H1 (cell line): ENCODE measurements around the gene CST4. TPM values are rescaled to one million over a fixed set of nuclear protein-coding genes. Genes with fewer than 3 reads are reported as not detected.

ENCODE experiments used
- CBX8 ChIP-seq: fragments of 300-800, 300-1000 bp; sonication (generic); IDR thresholded peaks from 2 replicates; pipeline ENCODE4 v1.7.1; 2016; ENCODE audit warnings: low read depth, low read length, borderline replicate concordance
- EZH2 ChIP-seq: fragments of 200-600 bp; sonication (generic); IDR thresholded peaks from 2 replicates; pipeline ENCODE4 v1.7.1; 2012; ENCODE audit warnings: low read depth, mild to moderate bottlenecking, moderate library complexity, low read length, inconsistent platforms; ENCODE audit not compliant: severe bottlenecking
- HDAC2 ChIP-seq, 2 experiments: fragments of 300-600 bp in 1 of 2; sonication (generic) in 1 of 2; IDR thresholded peaks; 2 replicates each; pipeline ENCODE4 v1.6.1; 2011 to 2012; ENCODE audit warnings: low read depth in 2 of 2, low read length in 2 of 2, mild to moderate bottlenecking in 2 of 2, moderate library complexity in 2 of 2, borderline replicate concordance in 1 of 2, inconsistent platforms in 1 of 2
- KDM5A ChIP-seq: fragments of 200-600 bp; IDR thresholded peaks from 2 replicates; pipeline ENCODE4 v1.7.1; 2012; ENCODE audit warnings: mild to moderate bottlenecking, low read length, inconsistent platforms, mixed read lengths
- RBBP5 ChIP-seq: IDR thresholded peaks from 2 replicates; pipeline ENCODE4 v1.7.1; 2012; ENCODE audit warnings: low read depth, mild to moderate bottlenecking, inconsistent platforms, low read length, moderate library complexity, borderline replicate concordance
- TBP ChIP-seq: IDR thresholded peaks from 2 replicates; pipeline ENCODE4 v1.6.1; 2011; ENCODE audit warnings: low read depth, low read length, improper control_type of control experiment
- polyA plus RNA-seq, 7 experiments: library from polyadenylated mRNA; depleted of rRNA in 3 of 7; stranded (reverse) in 5 of 7; unstranded in 2 of 7; fragments of >200 nt in 5 of 7; fragments of 200-250 nt in 2 of 7; gene quantifications; 1 replicate in 5 of 7; 2 replicates in 1 of 7; 4 replicates in 1 of 7; pipeline versions ENCODE4 v1.2.1 to v1.2.3, GENCODE V29; 2011 to 2013; ENCODE audit warnings: missing spikeins in 2 of 7, mixed read lengths in 2 of 7
- total RNA-seq: library from RNA; stranded (reverse); fragmentation: NEBNext Ultra II Directional; extraction: Animal tissue kit (Norgen Biotek cat#: 25700); gene quantifications from 2 replicates; pipeline ENCODE4 v1.2.1, GENCODE V29; 2021
- TF ChIP-seq, protein P1 (sequence below): IDR thresholded peaks from 2 replicates; pipeline ENCODE4 v1.6.1; 2012; ENCODE audit warnings: low read length, inconsistent platforms

The CST4 gene
- total and polyA plus RNA-seq, 2 of the 8 experiments (the other 6 are each of a cell fraction or from before 2014, with no cell fraction given): not detected

DNA sequence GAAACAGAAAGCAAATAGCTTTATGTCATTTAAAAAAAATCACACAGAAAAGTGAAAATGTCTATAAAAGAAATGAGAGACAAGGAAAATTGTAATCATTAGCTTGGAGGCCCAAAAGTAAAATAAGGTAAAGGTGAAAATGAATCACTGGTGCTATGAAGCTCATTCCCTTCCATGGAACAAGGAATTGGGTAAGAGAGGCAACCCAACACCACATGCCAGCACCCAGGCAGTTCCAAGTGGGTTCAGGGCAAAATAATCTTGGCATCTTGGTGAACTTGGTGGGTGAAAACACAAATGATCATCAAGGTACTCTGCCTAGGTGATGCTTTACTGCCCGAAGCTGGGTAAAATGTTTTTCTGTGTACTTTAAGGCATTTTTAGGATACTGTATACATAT, 16.7 kb downstream of the CST4 start (continued):
- TF ChIP-seq, protein P1, sequence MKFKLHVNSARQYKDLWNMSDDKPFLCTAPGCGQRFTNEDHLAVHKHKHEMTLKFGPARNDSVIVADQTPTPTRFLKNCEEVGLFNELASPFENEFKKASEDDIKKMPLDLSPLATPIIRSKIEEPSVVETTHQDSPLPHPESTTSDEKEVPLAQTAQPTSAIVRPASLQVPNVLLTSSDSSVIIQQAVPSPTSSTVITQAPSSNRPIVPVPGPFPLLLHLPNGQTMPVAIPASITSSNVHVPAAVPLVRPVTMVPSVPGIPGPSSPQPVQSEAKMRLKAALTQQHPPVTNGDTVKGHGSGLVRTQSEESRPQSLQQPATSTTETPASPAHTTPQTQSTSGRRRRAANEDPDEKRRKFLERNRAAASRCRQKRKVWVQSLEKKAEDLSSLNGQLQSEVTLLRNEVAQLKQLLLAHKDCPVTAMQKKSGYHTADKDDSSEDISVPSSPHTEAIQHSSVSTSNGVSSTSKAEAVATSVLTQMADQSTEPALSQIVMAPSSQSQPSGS: no peak
- no peak for TF ChIP-seq CBX8
- TF ChIP-seq TBP: no peak
- no peak for TF ChIP-seq EZH2
- TF ChIP-seq KDM5A: no peak
- no peak for TF ChIP-seq HDAC2 (IDR thresholded peaks at IDR 0.05; ENCODE audit: borderline replicate concordance in 1 of 2, low read depth in 2 of 2, low read length in 2 of 2)
- TF ChIP-seq RBBP5: no peak
